HG03159 (cell line): ENCODE results near the gene VPS37B.

ENCODE experiments used
- ATAC-seq: cut with Tn5 transposase; IDR thresholded peaks from one replicate; pipeline ENCODE4 v1.9.1; 2021; ENCODE audit warnings: mild to moderate bottlenecking, moderate library complexity; ENCODE audit not compliant: unreplicated experiment

VPS37B gene

GRCh38 chr12:122867691-122868461 lies 28.0 kb downstream of the VPS37B start:
- ATAC-seq: no peak

DNA sequence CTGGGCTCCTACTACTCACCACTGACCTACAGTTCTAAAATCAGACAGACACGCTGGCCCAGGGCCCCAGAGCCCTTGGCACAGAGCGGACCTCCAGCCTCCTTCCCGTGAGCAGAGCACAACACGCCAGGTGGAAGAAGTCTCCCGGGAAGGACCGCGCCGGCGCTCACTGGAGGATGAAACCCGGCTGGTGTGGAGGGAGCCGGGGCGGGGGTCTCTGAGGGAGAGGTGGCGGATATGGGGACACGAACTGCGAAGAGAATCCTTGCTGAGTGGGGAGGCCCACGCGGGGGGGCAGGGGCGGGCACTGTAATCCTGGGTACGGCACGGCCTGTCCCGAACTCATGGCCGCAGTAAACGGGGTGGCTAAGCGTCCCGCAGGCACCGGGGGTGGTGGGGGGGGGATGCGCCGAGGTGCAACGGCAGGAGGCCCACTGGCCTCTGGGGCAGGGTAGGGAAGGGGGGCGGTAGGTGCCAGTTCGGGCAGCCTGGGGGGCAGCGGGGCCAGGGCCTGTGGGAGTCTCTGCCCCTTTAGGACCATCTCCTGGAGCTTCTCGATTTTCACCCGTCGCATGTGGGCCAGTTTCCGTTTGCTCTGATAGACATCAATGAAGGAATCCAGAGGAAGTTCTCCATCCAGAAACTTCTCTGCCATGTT lies 28.8 kb downstream of the VPS37B start:
- no peak for ATAC-seq

DNA sequence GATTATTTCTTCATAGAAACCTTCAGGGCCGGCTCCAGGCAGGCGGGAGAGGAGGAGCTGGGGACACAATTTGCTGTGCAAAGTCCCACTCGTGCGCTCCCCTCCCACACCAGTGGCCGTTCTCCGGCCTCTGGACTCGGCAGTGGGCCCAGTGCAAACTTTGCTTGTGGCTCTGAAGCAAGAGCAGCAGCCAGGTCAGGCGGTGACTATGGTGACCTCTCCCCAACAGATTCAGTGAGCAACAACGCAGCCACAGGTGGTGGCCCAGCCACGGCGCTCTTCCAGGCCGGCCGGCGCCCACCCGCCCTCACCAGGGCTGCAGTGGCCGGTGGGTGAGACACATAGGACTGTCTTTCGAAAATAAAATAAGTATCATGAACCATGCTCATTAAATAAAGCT lies 29.5 kb downstream of the VPS37B start:
- ATAC-seq: no peak

DNA sequence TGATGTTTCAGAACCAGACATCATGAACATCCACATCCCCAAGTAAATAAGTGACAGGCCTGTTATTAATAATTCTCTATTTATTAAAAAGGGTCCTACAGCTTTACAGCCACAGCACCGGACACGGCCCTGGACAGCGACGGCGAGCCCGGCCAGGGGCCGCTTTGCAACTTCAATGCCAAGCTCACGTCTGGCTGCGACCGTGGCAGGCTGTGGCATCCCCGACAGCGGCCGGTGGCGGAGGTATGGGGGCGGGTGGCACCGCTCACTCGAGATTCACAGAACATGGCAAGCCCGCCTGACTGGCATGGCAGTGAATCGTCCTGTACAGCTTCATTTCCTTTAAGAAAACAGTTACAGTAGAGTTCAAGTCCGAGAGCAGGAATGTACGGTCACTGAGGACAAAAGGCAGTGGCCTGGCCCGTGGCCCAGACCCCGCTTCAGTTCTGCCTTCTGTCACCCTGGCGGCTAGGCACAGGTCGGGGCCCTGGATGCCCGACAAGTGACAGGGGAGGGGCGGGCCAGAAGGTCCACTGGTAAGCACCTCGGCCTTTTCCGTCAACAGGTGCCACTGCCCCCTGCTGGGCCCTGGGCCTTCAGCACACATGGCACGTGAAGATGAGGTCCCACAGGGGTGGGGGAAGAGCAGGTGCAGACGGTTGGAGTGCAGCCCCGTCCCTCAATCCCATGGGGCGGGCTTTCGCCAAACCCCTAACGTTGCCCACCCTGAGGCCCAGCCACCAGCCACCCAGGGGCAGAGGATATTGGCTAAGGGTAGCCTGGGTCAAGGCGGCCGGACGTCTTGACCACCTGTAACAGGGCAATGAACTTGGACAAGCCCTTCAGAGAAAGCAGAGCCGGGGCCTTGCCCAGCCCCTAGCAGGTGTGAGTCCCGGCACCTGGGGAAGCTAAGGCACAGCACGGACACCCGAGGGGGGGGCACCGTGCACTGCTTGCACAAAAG lies 30.4 kb downstream of the VPS37B start:
- ATAC-seq: no peak

DNA sequence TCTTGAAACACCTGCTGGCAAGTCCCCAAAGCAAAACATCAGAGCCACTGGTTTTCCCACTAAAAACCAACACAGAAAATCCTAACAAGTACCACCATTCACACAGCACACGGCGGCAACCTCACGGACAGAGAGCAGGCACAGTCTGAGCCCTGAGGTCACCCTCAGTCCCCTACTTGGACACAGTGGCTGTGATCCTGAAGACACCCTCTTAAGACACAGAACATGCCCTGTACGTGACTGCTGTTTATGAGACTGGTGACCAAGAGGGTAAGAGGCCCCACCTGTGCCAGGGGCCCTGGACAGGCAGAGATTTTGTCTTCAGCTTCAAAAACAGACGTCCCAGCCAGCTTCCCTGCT lies 31.1 kb downstream of the VPS37B start:
- ATAC-seq: no peak

DNA sequence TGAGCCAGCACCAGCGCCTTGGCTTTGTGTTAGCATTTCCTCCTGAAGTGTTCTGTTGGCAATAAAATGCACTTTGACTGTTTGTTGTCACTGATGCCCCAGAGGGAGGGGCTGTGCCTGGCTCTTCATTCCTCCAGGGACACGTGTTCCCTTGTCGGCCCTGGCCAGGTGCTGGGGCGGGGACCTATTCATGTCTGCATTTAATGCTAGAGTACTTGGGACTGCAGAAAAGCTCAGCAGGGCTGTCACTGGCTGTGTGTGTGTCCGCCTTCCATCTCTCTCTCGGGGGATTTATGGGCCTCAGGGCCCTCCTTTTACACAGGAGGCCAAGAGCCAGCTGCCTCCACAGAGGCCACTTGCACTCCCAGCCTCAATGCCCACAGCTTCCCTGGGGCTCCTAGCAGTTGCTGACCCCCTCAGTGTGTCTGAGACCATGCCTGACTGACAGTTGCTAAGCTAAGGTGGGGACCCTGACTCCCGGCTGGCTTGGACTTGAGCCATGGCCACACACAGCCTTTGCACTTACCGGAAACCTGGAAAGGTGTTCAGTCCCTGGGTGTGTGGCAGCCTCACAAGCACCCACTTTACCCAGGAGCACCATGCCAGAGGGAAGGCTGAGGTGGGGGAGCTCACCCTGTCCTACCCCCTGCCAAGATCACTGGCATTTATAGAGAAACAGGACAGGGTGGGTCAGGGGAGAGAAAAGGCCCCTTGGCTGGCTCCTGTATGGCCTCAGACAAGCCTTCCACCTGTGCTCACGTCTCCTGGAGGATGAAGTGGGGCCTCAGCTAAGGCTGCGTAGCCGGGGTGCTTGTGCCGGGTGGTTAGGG lies 32.8 kb downstream of the VPS37B start:
- no peak for ATAC-seq

DNA sequence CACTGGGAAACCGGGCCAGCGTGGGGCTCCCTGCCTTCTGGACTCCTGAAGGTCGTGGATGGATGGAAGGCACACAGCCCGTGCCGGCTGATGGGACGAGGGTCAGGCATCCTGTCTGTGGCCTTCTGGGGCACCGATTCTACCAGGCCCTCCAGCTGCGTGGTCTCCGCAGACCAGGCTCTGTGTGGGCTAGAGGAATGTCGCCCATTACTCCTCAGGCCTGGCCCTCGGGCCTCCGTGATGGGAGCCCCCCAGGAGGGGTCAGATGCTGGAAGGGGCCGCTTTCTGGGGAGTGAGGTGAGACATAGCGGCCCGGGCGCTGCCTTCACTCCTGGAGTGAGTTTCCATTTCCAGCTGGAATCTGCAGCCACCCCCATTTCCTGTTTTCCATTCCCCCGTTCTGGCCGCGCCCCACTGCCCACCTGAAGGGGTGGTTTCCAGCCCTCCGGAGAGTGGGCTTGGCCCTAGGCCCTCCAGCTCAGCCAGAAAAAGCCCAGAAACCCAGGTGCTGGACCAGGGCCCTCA lies 33.8 kb downstream of the VPS37B start:
- ATAC-seq: no peak

DNA sequence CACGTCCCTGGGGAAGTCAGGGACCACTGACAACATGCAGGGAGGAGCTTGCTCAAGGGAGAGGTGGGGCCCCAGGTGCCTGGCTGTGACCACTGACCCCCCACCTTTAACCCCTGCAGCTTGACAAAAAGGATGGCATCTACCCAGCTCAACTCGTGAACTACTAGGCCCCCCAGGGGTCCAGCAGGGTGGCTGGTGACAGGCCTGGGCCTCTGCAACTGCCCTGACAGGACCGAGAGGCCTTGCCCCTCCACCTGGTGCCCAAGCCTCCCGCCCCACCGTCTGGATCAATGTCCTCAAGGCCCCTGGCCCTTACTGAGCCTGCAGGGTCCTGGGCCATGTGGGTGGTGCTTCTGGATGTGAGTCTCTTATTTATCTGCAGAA lies 34.3 kb downstream of the VPS37B start:
- ATAC-seq: no peak

- ATAC-seq: no peak
These were observed 34.9 kb downstream of the VPS37B start for GRCh38 chr12:122860854-122861586.

DNA sequence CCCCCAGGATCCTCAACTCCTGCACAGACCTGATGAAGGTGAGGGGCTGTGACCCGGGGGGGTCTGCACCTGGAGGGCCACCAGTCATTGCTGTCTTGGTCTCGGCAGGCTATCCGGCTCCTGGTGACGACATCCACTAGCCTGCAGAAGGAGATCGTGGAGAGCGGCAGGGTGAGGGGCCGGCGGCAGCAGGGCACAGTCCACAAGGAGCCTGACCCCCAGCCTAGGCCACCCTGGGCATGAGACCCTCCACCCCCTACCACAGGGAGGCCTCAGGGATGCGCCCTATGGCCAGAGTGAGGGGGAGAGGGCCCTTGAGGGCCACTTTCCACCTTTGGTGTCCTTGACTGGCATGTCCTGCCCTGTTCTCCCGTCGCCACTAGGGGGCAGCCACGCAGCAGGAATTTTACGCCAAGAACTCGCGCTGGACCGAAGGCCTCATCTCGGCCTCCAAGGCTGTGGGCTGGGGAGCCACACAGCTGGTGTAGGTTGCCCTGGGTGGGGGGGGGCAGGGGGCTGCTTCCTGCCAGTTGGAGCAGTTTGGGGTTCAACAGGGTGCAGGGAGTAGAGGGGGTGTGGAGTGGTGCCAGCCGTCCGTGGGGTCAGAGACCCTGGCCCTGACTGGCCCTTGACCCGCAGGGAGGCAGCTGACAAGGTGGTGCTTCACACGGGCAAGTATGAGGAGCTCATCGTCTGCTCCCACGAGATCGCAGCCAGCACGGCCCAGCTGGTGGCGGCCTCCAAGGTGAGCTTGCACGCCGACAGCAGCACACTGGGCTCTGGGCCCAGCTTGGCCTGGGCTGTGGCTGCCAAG lies 35.7 kb downstream of the VPS37B start:
- no peak for ATAC-seq

- no peak for ATAC-seq
These were observed 36.5 kb downstream of the VPS37B start for GRCh38 chr12:122859303-122860039.

- ATAC-seq: no peak
These were observed 37.2 kb downstream of the VPS37B start for GRCh38 chr12:122858591-122859302.

DNA sequence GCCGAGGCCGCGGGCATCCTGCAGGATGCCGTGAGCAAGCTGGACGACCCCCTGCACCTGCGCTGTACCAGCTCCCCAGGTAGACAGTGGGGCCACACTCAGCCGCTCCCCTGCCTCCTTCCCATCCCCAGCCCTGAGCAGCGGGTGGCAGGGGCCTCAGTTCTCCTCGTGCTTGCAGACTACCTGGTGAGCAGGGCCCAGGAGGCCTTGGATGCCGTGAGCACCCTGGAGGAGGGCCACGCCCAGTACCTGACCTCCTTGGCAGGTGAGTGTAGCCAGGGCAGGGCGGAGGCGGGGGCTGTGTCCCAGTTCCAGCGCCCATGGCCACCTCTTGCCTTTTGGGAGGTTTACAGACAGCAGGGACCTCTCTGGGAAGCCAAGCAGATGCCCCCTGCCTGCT lies 37.8 kb downstream of the VPS37B start:
- ATAC-seq: no peak

GRCh38 chr12:122856999-122857671 lies 38.8 kb downstream of the VPS37B start:
- no peak for ATAC-seq

- no peak for ATAC-seq
These were observed 39.7 kb downstream of the VPS37B start for GRCh38 chr12:122855928-122856831.
